ENCODE measurements around the gene ISOC1. TPM values are rescaled to one million over a fixed set of nuclear protein-coding genes. Genes with fewer than 3 reads are reported as not detected.

Gene ISOC1
- total and polyA plus RNA-seq, 10 of the 15 experiments (the other 5 are each of a cell fraction or from before 2014, with no cell fraction given), result 12.6 to 61.8 (median 29.9) TPM

DNA sequence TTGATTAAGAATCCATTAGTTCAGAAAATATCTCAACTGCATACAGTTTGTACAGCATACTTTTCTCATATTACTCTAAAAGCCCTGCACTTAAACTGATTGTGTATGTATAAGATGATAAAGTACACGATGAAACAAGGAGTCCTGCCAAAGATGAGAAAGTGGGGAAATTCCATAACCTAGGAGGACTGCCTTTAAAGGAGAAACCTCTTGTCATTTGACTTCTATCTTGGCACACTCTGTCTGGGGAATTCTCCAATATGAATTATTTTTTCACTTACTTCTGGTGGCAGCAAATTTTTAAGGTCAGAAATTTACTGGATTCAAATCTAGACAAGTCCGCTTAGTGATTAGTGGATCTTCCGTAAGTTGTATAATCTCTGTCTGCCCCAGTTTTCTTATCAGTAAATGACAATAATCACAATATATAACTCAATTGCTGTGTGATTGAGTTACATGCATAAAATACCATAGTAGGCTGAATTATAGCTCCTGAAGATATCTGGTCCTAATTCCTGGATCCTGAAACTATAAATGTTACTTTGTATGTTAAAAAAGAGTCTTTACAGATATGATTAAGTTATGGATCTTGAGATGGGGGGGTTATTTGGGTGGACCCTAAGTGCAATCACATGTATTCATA lies 17.0 kb upstream of the ISOC1 start (continued):
- TF ChIP-seq, protein P1, sequence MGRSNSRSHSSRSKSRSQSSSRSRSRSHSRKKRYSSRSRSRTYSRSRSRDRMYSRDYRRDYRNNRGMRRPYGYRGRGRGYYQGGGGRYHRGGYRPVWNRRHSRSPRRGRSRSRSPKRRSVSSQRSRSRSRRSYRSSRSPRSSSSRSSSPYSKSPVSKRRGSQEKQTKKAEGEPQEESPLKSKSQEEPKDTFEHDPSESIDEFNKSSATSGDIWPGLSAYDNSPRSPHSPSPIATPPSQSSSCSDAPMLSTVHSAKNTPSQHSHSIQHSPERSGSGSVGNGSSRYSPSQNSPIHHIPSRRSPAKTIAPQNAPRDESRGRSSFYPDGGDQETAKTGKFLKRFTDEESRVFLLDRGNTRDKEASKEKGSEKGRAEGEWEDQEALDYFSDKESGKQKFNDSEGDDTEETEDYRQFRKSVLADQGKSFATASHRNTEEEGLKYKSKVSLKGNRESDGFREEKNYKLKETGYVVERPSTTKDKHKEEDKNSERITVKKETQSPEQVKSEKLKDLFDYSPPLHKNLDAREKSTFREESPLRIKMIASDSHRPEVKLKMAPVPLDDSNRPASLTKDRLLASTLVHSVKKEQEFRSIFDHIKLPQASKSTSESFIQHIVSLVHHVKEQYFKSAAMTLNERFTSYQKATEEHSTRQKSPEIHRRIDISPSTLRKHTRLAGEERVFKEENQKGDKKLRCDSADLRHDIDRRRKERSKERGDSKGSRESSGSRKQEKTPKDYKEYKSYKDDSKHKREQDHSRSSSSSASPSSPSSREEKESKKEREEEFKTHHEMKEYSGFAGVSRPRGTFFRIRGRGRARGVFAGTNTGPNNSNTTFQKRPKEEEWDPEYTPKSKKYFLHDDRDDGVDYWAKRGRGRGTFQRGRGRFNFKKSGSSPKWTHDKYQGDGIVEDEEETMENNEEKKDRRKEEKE (IDR thresholded peaks at IDR 0.05), result no peak
- TF ChIP-seq FOXK2 (IDR thresholded peaks at IDR 0.05) (no peak), BACH1 (IDR thresholded peaks at IDR 0.05; ENCODE audit: borderline replicate concordance) (no peak), RCOR1 (conservative IDR thresholded peaks at IDR 0.05; ENCODE audit: low read depth, low read length) (no peak), POLR2AphosphoS2 (IDR thresholded peaks at IDR 0.05; ENCODE audit: low read depth, low read length) (no peak), NR2C2 (IDR thresholded peaks at IDR 0.05; ENCODE audit: borderline replicate concordance, control insufficient read depth, insufficient read length, low read depth) (no peak)
- TF ChIP-seq, protein P2, sequence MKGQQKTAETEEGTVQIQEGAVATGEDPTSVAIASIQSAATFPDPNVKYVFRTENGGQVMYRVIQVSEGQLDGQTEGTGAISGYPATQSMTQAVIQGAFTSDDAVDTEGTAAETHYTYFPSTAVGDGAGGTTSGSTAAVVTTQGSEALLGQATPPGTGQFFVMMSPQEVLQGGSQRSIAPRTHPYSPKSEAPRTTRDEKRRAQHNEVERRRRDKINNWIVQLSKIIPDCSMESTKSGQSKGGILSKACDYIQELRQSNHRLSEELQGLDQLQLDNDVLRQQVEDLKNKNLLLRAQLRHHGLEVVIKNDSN (IDR thresholded peaks at IDR 0.05; ENCODE audit: borderline replicate concordance, extremely low read length, insufficient read depth, low read depth, low read length), result no peak
- TF ChIP-seq, protein P3, sequence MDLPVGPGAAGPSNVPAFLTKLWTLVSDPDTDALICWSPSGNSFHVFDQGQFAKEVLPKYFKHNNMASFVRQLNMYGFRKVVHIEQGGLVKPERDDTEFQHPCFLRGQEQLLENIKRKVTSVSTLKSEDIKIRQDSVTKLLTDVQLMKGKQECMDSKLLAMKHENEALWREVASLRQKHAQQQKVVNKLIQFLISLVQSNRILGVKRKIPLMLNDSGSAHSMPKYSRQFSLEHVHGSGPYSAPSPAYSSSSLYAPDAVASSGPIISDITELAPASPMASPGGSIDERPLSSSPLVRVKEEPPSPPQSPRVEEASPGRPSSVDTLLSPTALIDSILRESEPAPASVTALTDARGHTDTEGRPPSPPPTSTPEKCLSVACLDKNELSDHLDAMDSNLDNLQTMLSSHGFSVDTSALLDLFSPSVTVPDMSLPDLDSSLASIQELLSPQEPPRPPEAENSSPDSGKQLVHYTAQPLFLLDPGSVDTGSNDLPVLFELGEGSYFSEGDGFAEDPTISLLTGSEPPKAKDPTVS (IDR thresholded peaks at IDR 0.05; ENCODE audit: low read depth, low read length), result no peak
